Inferior parietal cortex (tissue), 1 donor: Measurements from ENCODE around the gene MVP.
"Not testable (repeated sequence)": the region's sequence is repeated elsewhere in the genome, so short reads cannot be mapped to it uniquely, and the experiment has no call there.

Experiments used
- DNase-seq: peaks from one replicate; pipeline ENCODE4 v3.0.0-alpha.2; 2016; ENCODE audit errors: extremely low spot score

Gene MVP

DNA sequence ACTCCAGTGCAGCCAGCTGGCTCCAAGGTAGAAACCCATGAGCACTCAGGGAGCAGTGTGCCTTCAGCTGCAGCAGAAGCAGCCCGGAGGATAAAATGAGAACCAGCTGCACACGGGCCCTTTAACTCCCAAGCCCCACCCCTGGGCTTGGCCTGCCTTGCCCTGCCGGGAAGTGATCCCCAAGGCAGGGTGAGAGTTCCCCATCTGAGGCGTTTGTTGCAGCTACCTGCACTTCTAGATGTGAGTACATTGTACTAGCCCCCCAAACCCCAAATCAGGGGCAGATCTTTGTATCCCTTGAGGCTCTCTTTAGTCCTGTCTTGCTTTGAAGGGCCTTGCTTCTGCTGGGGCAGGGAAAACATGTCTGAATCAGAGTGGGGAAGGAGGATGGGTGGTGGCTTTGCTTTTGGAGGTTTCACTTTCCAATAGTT lies at the start of gene MVP:
MVP (plus strand) TSS at position 192 of the 431 bp plus-strand sequence. CDS start 10,088 bp downstream, outside the sequence.
- no peak for DNase-seq

- not testable (repeated sequence) for DNase-seq
Observed at GRCh38 chr16:29772330-29772729, 47.9 kb upstream of the MVP start.

DNA sequence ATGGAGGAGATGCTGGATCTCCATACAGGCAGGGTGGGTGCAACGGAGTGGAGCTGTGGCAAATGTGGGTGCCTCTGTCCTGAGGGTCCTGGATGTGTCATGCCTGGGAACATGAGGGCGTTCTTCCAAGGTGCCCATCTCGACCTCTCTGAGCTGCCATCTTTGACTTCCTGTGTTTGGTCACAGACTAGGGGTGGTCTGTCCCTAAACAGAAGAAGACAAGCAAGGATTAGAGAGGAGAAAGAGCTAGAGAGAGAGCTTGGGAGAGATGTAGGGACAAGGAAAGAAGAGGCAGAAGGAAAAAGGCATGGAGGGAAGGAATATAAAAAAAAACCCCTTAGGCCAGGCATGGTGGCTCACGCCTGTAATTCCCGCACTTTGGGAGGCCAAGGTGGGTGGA lies 45.5 kb upstream of the MVP start:
- DNase-seq: no peak

- no peak for DNase-seq
Observed at GRCh38 chr16:29775742-29776408, 44.4 kb upstream of the MVP start.

- DNase-seq: no peak
Observed at GRCh38 chr16:29777576-29778350, 42.5 kb upstream of the MVP start, which contains the start of gene ZG16. Gene ZG16 (plus strand): TSS chr16:29778256. CDS start chr16:29779267, 1,011 bp downstream.

- DNase-seq: no peak
Observed at GRCh38 chr16:29779474-29779873, 40.8 kb upstream of the MVP start.

GRCh38 chr16:29783094-29783953 lies 36.9 kb upstream of the MVP start:
- not testable (repeated sequence) for DNase-seq

DNA sequence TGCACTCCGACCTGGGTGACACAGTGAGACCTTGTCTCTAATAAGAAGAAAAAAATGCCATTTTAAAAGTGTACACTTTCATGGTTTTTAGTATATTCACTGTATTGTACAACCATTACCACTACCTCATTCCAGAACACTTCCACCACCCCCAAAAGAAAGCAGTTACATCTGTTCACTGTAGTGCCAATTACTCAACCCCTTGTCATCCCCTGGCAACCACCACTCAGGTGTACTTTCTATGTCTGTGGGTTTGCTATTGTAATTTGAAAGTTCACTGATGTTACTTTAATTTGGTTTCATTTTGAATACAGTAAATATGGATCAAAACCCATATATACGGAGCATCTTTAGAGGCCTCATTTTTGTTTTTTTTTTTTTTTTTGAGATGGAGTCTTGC lies 36.1 kb upstream of the MVP start:
- no peak for DNase-seq

DNA sequence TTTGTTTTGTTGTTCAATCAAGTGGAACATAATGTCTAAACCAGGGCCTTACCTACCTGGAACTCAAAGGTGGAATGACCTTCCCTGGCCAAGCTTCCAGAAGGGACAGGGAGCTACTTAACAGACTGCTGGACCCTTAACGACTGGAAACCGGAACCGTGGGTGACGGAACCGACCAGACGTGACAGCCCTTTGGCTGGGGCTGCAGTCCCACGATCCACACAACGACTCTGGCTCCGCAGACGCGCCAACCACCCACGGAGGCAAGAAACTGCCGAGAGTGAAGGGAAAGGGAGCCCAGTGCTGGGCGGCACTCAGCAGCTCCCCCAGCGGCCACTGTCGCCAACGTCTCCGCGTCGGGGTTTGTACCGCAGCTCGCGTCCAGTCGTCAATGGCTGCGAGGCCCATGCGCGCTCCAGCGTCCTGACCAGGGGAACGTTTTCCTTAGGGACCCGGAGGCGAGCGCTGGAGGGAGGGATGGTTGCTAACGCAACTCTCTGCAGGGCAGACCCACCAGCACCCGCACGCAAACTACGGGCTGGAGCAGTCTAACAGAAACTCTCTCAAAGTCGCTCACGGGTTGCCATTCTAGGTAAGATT lies 35.3 kb upstream of the MVP start:
- peak; percentile 44 for DNase-seq

GRCh38 chr16:29787155-29787554 lies 33.1 kb upstream of the MVP start:
- not testable (repeated sequence) for DNase-seq

- DNase-seq: no peak
Observed at GRCh38 chr16:29789775-29790182, 30.5 kb upstream of the MVP start.

DNA sequence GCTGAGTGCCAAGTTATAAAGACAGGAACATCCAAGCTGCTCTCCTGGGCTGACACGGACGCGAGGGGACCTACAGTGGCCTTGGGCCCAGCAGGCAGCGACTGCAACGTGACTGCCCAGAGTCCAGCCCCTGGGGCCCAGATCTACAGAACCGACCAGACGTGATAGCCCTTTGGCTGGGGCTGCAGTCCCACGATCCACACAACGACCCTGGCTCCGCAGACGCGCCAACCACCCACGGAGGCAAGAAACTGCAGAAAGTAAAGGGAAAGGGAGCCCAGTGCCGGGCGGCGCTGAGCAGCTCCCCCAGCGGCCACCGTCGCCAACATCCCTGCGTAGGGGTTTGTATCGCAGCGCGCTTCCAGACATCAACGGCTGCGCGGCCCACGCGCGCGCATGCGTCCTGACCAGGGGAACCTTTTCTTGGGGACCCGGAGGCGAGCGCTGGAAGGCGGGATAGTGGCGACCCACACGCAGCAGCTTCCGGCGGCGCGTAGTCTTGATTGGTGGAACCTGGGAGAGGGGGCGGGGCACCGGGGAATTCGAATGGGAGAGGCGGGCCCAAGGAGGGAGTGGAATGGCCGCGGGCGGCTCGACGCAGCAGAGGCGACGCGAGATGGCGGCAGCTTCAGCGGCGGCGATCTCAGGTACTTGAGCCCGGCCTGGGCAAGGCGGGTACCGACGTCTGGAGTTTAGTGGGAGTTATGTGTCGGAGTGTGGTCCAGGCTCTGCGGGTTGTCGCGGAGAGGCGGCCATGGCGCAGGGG lies 29.9 kb upstream of the MVP start, which contains the start of gene KIF22:
KIF22 (plus strand) TSS at position 569 of the 766 bp plus-strand sequence; CDS start at position 578, 9 bp downstream.
- peak; percentile 98 for DNase-seq

DNA sequence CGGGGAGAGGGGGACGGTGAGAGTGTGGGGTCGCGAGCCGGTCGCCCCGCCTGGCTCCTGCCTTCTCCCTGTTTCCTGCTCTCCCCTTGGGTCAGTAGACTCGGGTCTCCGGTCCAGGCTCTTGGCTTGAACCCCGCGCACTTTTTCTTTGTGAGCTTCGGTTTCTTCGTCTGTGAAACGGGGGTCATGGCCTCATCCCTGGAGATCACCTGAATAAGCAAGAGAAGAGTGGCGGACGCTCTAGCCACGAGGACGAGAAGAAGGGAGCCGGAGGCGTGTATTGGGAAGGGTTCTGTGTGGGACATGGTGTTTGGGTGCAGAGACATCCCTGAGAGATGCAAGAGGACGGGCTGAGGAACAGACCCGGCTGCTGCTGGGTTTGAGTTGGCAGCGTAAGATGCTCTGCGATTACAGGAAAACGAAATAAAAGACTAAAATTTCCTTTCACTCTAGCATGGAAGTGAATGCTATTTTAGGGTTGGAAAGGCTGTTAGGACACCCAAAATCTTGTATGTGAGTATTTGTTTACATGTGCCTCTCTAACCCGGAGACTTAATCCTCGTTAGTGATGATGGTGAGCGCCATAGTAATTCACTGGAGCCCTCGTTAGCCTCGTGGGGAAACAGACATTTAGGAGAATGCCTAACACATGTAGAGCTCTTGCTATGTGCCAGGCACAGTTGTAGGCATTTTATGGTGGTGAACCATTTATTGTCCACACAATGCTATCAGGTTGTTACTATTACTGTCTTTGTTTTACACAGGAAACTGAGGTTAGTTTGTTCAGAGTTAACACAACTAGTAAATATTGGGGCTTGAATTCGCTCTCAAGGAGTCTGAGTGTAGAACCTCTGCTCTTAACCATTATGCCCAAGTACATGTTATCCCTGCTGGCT lies 29.1 kb upstream of the MVP start:
- no peak for DNase-seq

DNA sequence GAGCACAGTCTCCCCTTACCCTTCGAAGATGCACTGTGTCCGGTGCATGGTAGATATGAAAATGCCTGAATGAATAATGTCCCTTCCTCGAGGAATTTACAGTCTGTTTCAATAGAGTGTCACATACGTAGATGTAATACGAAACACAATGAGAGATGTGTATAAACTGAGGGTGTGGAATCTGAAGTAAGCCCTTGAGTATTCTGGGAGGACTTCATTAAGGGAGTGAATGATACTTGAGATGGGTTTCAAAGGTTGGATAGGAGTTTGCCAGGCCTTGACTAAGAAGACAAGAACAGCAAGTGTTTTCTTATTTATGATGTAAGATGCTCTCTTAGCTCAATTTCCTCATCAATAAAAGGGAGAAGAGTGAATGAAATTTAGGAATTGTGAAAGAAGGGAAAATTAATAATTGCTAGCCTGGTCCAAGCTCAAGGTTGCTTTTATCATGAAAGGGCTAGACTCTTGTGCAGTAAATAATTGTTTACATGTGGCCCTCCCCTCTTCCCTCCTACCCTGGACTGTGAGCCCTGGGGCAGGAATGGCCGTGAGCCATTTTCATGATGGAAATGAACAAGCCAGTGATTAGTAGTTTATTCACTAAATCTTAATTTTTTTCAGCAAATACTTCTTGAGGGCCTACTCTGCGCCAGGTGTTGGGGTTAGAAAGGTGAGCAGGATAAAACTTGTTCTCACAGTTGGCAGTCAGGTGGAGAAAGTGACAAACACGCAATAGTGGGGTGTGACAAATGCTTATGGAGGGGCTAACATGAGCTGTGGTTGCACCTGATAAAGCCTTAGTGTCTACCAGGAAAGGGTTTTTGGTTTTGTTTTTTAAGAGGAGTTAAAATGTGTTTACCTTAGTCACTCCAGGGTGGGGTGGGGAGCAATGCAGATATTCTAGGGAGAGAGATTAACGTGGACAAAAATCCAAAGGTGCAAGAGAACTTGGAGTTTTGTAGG lies 28.1 kb upstream of the MVP start:
- no peak for DNase-seq

DNA sequence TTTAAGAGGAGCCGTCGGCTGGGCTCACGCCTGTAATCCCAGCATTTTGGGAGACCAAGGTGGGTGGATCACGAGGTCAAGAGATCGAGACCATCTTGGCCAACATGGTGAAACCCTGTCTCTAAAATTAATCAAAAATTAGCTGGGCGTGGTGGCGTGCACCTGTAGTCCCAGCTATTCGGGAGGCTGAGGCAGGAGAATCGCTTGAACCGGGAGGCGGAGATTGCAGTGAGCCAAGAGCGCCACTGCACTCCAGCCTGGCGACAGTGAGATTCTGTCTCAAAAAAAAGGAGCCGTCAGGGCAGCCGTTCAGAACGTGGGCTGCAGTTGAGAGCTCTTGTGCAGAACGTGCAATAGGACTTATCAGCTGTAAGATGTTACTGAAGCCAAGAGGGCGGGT lies 27.1 kb upstream of the MVP start:
- DNase-seq: not testable (repeated sequence)

- DNase-seq: no peak
Observed at GRCh38 chr16:29794231-29794710, 26.0 kb upstream of the MVP start.

DNA sequence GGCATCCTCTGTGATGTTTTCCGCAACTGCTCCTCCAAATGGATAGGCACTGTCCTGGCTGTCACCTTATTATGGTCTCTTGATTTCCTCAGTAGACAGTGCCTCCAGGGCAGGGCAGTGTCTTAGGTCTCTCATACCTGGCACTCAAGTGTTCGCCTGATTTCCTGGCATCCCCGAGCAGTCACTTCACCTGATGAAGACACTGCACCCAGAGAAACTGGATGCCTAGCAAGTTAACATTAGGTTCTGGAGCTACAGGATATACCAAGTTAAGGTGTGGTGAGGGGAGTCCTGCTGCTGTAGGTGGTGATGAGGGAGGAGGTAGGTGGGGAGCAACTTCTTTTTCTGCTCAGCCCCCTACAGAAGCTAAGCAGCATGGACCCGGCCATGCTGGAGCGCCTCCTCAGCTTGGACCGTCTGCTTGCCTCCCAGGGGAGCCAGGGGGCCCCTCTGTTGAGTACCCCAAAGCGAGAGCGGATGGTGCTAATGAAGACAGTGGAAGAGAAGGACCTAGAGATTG lies 17.8 kb upstream of the MVP start:
- no peak for DNase-seq

DNA sequence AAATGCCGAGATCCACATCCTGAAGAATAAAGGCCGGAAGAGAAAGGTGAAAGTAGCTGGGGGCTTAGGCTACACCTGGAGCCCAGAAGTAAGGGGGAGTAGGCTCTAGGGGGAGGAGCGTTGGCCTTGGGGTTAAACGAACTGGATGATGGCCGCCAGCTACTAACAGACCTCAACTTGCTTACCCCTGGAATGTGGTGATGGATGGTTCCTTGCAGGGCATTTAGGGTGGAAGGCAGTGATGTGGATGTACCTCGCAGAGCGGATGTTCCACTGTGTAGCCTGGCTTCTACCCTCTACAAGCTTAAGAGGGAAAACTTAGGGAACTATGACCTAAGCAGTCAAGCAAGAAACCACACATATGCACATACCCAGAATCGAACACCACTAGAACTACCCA lies 16.2 kb upstream of the MVP start:
- no peak for DNase-seq
